Stomach (tissue), 9 donors: ENCODE data around the gene GUF1. TPM values are rescaled to one million over a fixed set of nuclear protein-coding genes. Genes with fewer than 3 reads are reported as not detected.

Source experiments
- DNase-seq, 2 donors: peaks; one replicate each; pipeline versions ENCODE4 v3.0.0 to v3.0.0-alpha.2; 2013 to 2019
- H3K27ac ChIP-seq, 5 donors: fragments of 200-600 bp in 4 of 5; sonication (generic) in 4 of 5; one replicate each; pipeline ENCODE4 v1.5.1; 2013 to 2019; ENCODE audit warnings: mild to moderate bottlenecking in 1 of 5, moderate library complexity in 1 of 5
- H3K27me3 ChIP-seq, 3 donors: fragments of 200-600 bp; sonication (generic); one replicate each; pipeline ENCODE4 v1.5.1; 2017 to 2019; ENCODE audit warnings: mixed run types in 1 of 3
- H3K36me3 ChIP-seq, 4 donors: fragments of 200-600 bp; sonication (generic); 1 replicate in 3 of 4; 2 replicates in 1 of 4; pipeline ENCODE4 v1.5.1; 2016 to 2019
- H3K4me1 ChIP-seq, 4 donors: fragments of 200-600 bp; sonication (generic); one replicate each; pipeline ENCODE4 v1.5.1; 2016 to 2019
- H3K4me3 ChIP-seq, 4 donors: fragments of 200-600 bp; sonication (generic) in 3 of 4; one replicate each; pipeline ENCODE4 v1.5.1; 2016 to 2019; ENCODE audit warnings: mild to moderate bottlenecking in 1 of 4
- H3K9me3 ChIP-seq, 4 donors: fragments of 200-600 bp; sonication (generic); one replicate each; pipeline ENCODE4 v1.5.1; 2016 to 2019
- CTCF ChIP-seq, 7 experiments: fragments of 450-650 bp in 4 of 7; fragments of 200-600 bp in 3 of 7; sonication (generic) in 3 of 7; IDR thresholded peaks; one replicate each; pipeline ENCODE4 v1.5.1; 2016 to 2019; ENCODE audit warnings: antibody characterized with exemption in 7 of 7, control low read depth in 2 of 7, mild to moderate bottlenecking in 1 of 7
- EP300 ChIP-seq: sonication (generic); formaldehyde crosslinking; IDR thresholded peaks from one replicate; pipeline ENCODE4 v1.6.1; 2017; ENCODE audit warnings: antibody characterized with exemption
- POLR2A ChIP-seq, 4 donors: fragments of 450-650 bp; IDR thresholded peaks; one replicate each; pipeline ENCODE4 v1.6.1; 2016; ENCODE audit warnings: antibody characterized with exemption in 4 of 4, control low read depth in 2 of 4, mild to moderate bottlenecking in 1 of 4, moderate library complexity in 1 of 4
- POLR2AphosphoS5 ChIP-seq, 3 donors: sonication (generic); formaldehyde crosslinking; IDR thresholded peaks; one replicate each; pipeline ENCODE4 v1.6.1; 2016; ENCODE audit warnings: antibody characterized with exemption in 3 of 3
- WGBS, 5 donors: extraction: QIAGEN DNeasy Blood & Tissue Kit in 3 of 5; methylation state at CpG; one replicate each; pipeline versions ENCODE4 v1.1.5 to v1.1.7; 2013 to 2018; 5-methylcytosine and 5-hydroxymethylcytosine counted together
- intact Hi-C: fragments of 100-400 bp; cut with DNase I; formaldehyde crosslinking; loops from one replicate; pipeline ENCODE4 v1.15.1; 2023; ENCODE audit warnings: low total_unique reads
- polyA plus RNA-seq, 3 donors: library from polyadenylated mRNA; stranded (reverse); fragments of 200-250 nt; gene quantifications; one replicate each; pipeline ENCODE4 v1.2.3, GENCODE V29; 2013
- total RNA-seq, 5 donors: library from RNA; depleted of rRNA; stranded (reverse); fragments of >200 nt; gene quantifications; one replicate each; pipeline versions ENCODE4 v1.1.0 to v1.2.3, GENCODE V29; 2014 to 2016
- donor health status: healthy with polysubstance abuse.
- donor health status: Bipolar disorder and iron deficiency.
- donor health status: healthy.

The GUF1 gene
- total and polyA plus RNA-seq, 8 donors = 2.3 to 32.1 (median 10.8) TPM

DNA sequence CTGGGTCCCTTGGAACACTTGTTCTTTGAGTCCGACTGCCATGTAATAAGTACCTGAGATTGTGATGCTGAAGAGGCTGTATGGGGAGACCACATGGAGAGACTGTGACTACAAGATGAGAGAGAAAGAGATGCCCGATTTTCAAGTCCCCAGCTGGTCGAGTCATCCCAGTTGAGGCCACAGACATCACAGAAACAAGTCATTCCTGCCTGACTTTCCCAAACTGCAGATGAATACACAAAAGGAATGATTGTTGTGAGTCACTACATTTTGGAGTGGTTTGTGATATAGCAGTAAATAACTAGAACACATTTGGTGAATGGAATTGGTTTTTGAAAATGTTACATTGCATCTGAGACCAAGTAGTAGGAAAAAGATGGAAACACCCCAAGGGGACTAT is 17.8 kb upstream of the GUF1 start:
- H3K27me3 ChIP-seq = no peaks in the 10 kb centered on the region
- no peaks in the 10 kb centered on the region for H3K36me3 ChIP-seq
- H3K9me3 ChIP-seq = no peaks in the 10 kb centered on the region
- intact Hi-C loops = no loop called here
- TF ChIP-seq POLR2AphosphoS5 (IDR thresholded peaks at IDR 0.05) (no peak), EP300 (no peak), POLR2A (IDR thresholded peaks at IDR 0.05) (no peak), CTCF (IDR thresholded peaks at IDR 0.05) (no peak)
- H3K4me3 ChIP-seq = no peak overlapping the region
- H3K27ac ChIP-seq = no peak overlapping the region
- no peak for DNase-seq
- WGBS, 5 donors = 38 to 78% (median 57%) methylated on average over 3 of the region's 3 CpGs
- H3K4me1 ChIP-seq = no peaks in the 10 kb centered on the region

- Histone ChIP-seq H3K4me3 (no peak overlapping the region), H3K27me3 (no peaks in the 10 kb centered on the region), H3K36me3 (no peaks in the 10 kb centered on the region), H3K4me1 (no peaks in the 10 kb centered on the region), H3K9me3 (no peaks in the 10 kb centered on the region), H3K27ac (no peak overlapping the region)
- no peak for TF ChIP-seq CTCF (IDR thresholded peaks at IDR 0.05)
- TF ChIP-seq POLR2A (IDR thresholded peaks at IDR 0.05) = no peak
- no peak for TF ChIP-seq EP300
- TF ChIP-seq POLR2AphosphoS5 (IDR thresholded peaks at IDR 0.05) = no peak
- DNase-seq = no peak
- intact Hi-C loops = no loop called here
- WGBS, 5 donors = 82 to 90% (median 84%) methylated on average over 1 of the region's 1 CpG
Measured at GRCh38 chr4:44661940-44662622, 16.1 kb upstream of the GUF1 start.

- no peak overlapping the region for H3K27ac ChIP-seq
- no peaks in the 10 kb centered on the region for H3K9me3 ChIP-seq
- intact Hi-C loops = no loop called here
- no peak overlapping the region for H3K4me3 ChIP-seq
- no peaks in the 10 kb centered on the region for H3K27me3 ChIP-seq
- no peaks in the 10 kb centered on the region for H3K36me3 ChIP-seq
- H3K4me1 ChIP-seq = no peaks in the 10 kb centered on the region
- DNase-seq = no peak
- 40 to 80% (median 50%) methylated on average over 2 of the region's 2 CpGs for WGBS, 5 donors
- TF ChIP-seq CTCF (IDR thresholded peaks at IDR 0.05) = no peak
- TF ChIP-seq POLR2AphosphoS5 (IDR thresholded peaks at IDR 0.05) = no peak
- TF ChIP-seq EP300 = no peak
- TF ChIP-seq POLR2A (IDR thresholded peaks at IDR 0.05) = no peak
Measured at GRCh38 chr4:44662623-44663005, 15.6 kb upstream of the GUF1 start.

- H3K9me3 ChIP-seq = no peaks in the 10 kb centered on the region
- H3K36me3 ChIP-seq = no peaks in the 10 kb centered on the region
- H3K27ac ChIP-seq = no peak overlapping the region
- no peaks in the 10 kb centered on the region for H3K4me1 ChIP-seq
- DNase-seq = no peak
- TF ChIP-seq POLR2AphosphoS5 (IDR thresholded peaks at IDR 0.05) = no peak
- no peak for TF ChIP-seq CTCF (IDR thresholded peaks at IDR 0.05)
- no peak overlapping the region for H3K4me3 ChIP-seq
- H3K27me3 ChIP-seq = no peaks in the 10 kb centered on the region
- intact Hi-C loops = no loop called here
- 83 to 87% (median 86%) methylated on average over 18 to 20 of the region's 20 CpGs for WGBS, 5 donors
Measured at GRCh38 chr4:44663539-44664263, 14.5 kb upstream of the GUF1 start.
